Gastroesophageal sphincter (tissue), 3 donors: ENCODE results near the gene INHA.

ENCODE experiments used
- EP300 ChIP-seq: sonication (generic); formaldehyde crosslinking; IDR thresholded peaks from one replicate; pipeline ENCODE4 v1.6.1; 2017; ENCODE audit warnings: antibody characterized with exemption, mild to moderate bottlenecking
- POLR2A ChIP-seq, 2 donors: fragments of 450-650 bp; IDR thresholded peaks; one replicate each; pipeline ENCODE4 v1.6.1; 2017; ENCODE audit warnings: antibody characterized with exemption in 2 of 2, mild to moderate bottlenecking in 2 of 2, moderate library complexity in 1 of 2
- POLR2AphosphoS5 ChIP-seq: sonication (generic); formaldehyde crosslinking; IDR thresholded peaks from one replicate; pipeline ENCODE4 v1.6.1; 2017; ENCODE audit warnings: antibody characterized with exemption
- TF ChIP-seq, protein P1 (sequence below), 4 experiments: fragments of 200-600 bp in 2 of 4; fragments of 450-650 bp in 2 of 4; sonication (generic) in 1 of 4; IDR thresholded peaks; one replicate each; pipeline ENCODE4 v1.5.1; 2017 to 2019; ENCODE audit warnings: antibody characterized with exemption in 4 of 4, mild to moderate bottlenecking in 2 of 4, moderate library complexity in 2 of 4

DNA sequence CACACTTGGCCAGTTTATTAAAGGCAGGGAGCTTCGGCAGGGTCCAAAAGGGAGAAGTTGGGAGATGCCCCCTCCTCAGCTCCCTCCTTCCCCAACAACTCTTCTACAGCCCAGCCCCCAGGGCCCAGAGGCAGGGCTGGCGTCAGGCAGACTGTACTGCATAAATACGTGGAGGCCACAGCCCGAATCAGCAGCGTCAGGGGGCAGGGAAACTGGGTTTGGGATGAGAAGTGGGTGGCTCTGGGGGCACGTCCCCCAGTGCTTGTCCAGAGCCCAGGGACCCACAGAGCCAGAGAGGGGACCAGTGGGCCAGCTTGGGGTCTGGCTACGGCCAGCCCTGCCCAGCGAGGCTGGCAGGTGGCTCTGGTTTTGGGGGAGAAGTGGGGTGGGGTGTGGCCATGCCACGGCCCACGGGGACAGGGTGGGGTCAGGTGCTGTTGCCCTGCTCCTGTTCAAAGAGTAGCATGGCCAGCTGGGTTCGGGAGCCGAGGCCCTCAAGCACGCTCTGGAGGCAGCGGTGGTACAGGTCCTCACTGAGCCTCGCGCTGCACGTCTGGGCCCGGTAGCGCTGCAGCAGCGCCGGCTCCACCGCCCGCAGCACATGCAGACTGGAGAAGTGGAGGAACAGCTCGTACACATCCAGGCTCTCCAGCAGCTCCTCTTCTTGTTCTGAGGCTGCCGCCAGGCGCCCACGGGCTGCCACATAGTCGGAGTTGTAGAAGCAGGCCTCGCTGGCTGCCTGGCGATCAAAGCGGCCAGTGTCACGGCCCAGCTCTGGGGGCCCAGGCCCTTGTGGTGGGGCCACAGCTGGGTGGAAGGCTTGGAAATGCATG is 32.9 kb upstream of the INHA start:
- TF ChIP-seq POLR2AphosphoS5 (no peak), POLR2A (IDR thresholded peaks at IDR 0.05) (no peak), EP300 (no peak)
- TF ChIP-seq, protein P1, sequence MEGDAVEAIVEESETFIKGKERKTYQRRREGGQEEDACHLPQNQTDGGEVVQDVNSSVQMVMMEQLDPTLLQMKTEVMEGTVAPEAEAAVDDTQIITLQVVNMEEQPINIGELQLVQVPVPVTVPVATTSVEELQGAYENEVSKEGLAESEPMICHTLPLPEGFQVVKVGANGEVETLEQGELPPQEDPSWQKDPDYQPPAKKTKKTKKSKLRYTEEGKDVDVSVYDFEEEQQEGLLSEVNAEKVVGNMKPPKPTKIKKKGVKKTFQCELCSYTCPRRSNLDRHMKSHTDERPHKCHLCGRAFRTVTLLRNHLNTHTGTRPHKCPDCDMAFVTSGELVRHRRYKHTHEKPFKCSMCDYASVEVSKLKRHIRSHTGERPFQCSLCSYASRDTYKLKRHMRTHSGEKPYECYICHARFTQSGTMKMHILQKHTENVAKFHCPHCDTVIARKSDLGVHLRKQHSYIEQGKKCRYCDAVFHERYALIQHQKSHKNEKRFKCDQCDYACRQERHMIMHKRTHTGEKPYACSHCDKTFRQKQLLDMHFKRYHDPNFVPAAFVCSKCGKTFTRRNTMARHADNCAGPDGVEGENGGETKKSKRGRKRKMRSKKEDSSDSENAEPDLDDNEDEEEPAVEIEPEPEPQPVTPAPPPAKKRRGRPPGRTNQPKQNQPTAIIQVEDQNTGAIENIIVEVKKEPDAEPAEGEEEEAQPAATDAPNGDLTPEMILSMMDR (IDR thresholded peaks at IDR 0.05) = no peak
